Amniotic epithelial cell (primary cell): Measurements from ENCODE around the gene POU6F2.
"Not testable (repeated sequence)": the region's sequence is repeated elsewhere in the genome, so short reads cannot be mapped to it uniquely, and the experiment has no call there.

Source experiments
- DNase-seq: peaks from one replicate; pipeline ENCODE4 v3.0.0-alpha.2; 2010; ENCODE audit warnings: low read depth

The POU6F2 gene

DNA sequence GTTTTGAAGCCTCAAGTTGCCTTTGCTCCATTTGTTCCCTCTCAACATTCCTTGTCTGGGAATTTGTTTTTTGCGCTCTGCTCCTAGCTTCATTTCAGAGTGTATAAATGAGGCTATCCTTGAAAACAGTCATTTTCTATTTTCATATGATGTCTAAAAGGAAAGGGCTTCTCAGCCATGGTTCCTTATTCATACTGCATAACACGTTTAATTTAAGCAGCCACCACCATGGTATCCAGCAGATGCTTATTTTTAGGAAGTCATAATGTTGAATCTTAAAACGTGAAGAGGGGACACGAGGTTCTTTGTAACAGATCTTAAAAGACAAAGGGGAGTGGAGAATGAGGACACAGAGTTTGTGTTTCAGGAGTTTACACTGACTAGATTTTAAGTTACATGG lies 14.5 kb downstream of the POU6F2 start:
- no peak for DNase-seq

DNA sequence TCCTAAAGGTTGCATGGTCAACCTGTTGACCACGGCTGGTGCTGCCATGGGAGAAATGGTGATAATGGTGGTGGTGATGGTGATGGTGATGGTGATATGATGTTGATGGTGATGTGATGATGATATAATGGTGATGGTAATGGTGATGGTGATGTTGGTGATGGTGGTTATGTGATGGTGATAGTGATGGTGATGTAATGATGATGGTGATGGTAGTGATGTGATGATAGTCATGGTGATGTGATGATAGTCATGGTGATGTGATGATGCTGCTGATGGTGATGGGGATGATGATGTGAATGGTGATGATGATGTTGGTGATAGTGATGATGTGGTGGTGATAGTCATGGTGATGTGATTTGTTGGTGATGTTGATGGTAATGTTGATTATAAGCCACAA lies 23.9 kb downstream of the POU6F2 start:
- DNase-seq = no peak

DNA sequence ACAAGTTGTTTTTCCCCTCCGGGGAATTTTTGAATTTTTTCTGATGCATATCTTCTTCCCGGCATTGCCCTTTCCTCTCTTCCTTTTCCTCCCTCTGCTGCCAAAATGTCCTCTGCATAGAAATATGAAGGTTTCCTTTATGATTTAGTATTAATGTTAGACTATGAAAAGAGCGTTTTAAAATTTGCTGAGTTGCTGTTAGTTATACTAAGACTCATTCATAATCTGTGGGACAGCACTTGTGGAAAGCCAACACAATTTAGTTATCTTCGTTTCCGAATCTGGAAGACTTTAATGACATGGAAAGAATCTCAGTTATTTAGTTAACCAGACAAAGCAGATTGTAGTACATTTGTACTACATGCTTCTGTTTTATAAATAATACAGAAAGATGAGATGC lies 25.0 kb downstream of the POU6F2 start:
- no peak for DNase-seq

DNA sequence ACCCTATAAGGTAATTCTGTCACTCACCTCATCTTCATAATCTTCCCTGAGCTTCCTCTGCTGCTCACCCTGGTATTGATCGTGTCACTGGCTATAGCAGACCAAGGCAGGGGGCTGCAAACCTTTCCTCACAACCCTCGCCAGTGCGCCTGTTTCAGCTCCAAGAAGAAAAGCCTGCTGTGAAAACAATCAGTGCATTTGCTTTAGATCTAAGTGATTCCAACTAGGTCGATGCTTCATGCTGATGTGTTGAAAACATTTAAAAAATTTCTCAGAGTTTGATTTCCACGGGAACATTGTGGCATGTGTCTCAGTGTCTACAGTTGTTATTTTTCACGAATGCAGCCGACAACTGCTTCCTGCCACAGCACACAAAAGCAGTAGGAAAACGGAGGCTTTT lies 27.3 kb downstream of the POU6F2 start:
- no peak for DNase-seq

DNA sequence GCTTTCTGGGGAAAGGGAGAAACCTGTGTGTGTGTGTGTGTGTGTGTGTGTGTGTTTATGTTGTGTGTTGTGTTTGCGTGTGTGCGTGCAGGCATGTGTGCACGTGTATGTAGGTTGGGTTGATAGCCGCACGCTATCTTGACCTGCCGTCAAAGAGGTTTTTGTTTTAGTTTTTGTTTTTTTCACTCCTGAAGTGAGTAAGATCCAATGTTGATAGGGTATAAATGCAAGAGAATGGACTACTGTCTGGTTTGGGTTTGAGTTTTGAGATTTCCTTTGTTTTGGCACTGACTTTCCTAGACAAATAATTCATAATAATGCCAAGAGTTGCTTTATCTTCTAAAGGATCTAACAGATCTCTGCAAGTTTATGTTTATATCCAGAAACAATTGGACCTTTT lies 27.8 kb downstream of the POU6F2 start:
- DNase-seq = no peak

DNA sequence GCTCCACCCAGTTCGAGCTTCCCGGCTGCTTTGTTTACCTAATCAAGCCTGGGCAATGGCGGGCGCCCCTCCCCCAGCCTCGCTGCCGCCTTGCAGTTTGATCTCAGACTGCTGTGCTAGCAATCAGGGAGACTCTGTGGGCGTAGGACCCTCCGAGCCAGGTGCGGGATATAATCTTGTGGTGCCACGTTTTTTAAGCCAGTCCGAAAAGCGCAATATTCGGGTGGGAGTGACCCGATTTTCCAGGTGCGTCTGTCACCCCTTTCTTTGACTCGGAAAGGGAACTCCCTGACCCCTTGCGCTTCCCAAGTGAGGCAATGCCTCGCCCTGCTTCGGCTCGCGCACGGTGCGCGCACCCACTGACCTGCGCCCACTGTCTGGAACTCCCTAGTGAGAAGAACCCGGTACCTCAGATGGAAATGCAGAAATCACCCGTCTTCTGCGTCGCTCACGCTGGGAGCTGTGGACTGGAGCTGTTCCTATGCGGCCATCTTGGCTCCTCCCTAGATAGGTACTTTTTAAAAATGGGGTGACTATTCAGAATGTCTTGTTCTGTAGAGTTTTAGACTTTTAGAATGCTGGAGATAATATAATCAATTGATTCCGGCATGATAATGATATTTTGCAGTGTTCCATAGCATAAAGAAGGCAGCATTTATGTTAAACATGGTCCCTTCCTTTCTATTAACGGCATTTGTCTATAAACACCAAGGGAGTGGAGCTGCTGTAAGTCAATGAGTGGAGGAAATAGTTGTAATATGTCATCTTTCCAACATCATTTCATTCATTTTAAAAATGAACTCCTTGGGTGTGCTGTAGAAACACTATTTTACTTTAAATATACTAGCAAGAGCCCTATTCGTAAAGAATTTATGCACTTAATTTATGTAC lies 35.6 kb downstream of the POU6F2 start:
- DNase-seq = not testable (repeated sequence)

DNA sequence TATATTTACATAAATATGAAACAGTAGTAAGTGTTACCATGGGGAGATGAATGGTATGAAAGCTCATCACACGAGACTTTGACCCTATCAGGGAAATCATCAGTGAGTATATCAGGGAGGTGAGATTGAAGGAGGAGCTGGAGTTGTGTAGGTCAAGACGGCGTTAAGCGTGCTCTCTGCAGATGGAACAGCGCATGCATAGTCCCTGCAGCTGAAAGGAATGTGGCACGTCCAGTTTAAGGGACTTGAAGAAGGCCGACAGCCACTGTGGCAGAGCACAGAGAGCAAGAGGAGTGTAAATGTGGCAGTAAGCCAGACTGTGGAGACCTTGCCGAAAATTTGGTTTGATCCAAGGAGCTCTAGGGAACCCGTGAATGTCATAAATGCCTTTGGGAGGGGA lies 38.9 kb downstream of the POU6F2 start:
- DNase-seq = no peak

DNA sequence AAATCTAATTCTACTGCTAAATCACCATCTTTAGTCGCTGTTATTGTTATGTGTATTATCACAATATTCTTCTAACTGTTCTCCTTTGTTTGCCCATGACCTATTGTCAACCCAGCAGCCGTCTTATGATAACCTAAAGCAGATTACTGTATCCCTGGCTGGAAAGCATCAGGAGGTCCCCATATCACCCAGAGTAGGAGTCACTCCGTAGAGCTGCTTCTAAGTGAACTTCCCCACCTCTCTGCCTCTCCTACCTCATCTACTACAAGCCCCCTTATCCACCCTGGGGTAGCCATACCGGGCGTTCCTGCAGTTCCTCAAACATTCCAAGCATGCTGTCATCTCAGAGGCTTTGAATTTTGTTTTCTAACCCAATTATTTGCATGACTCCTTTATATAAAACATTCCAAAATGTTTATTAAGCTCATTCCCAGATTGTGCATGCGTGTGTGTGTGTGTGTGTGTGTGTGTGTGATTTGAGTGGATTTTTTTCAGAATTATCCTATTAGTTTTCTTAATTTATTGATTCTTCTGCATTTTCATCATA lies 39.7 kb downstream of the POU6F2 start:
- no peak for DNase-seq

DNA sequence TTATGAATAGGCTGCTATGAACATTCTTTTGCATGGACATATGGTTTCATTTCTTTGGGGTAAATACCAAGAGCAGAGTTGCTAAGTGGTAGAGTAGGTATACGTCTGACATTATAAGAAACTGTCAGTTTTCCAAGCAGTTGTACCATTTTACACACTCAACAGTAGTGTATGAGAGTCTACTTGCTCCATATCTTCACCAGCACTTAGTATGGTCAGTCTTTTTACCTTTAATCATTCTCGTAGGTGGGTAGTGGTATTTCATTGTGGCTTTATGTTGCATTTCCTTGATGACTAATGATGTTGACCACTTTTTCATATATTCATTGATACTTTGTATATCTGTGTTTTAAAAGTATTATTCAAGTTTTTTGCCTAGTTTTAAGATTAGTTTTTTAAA lies 45.1 kb downstream of the POU6F2 start:
- no peak for DNase-seq

DNA sequence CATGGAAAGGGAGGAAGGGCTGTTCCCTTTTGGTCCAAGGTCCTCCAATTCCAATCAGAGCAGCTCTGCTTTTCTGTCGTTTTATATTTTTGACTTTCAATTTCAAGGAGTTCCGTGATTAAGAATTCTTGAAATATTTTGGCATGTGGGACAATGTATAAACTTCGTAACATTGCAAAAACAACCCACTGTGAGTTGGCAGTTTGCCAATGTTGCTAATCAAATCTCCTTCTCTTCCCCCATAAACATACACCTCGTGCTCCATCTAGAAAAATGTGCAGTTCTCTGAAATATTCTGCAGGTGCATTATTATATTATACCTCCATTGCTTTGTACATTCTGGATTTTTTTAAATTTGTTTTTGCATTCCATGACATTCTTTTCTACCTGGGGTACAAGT lies 49.8 kb downstream of the POU6F2 start:
- DNase-seq = no peak

DNA sequence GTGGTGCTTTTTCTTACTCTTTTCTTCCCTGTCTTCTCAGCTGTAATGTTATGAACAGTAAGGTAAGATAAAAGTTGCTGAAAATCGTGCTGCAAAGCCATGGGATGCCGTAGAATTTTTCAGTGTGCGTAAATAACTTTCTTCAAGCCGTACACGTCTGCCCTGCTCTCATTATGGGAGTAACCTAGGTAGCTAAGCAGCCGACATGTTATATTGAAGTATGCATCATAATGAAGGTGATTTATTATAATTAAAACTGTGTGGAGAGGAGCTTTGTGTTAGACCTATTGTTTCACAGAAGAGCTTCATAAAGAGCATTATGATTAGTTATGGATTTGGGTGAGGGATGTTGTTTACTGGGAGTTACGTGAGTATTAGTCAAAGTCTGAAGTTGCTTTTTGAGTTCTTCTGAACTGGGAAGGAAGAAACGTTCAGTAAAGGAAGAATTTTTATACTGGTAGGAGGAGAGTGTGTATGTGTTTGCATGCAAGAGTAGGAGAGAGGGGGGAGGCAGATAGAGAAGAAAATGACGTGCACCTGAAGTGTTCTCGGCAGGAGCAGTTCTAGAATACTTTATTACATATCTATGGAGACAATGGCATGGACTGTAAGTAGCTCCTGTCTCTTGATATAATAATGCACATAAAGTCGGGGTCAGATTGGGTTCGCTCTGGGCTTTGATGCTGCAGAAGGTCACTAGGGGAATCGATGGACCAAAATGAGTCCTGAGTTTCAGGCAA lies 56.3 kb downstream of the POU6F2 start:
- no peak for DNase-seq

DNA sequence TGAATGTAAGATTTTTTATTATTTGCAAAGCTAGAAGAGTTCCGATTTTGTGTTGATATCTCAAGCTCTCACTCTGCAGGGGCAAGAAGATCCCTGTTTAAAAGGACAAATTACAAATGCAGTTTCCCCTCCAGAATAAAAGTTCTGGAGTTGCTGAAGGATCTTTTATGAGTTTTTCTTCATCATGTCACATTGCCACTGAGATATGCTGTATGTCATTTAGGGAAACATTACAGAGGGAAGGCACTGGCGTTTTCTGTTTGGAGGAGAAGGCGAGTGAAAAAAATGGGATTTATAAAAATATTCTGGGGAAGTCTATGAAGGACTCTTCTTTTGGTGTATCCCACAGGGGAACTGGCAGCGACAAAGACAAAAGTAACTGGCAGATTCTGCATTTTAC lies 57.4 kb downstream of the POU6F2 start:
- no peak for DNase-seq

DNA sequence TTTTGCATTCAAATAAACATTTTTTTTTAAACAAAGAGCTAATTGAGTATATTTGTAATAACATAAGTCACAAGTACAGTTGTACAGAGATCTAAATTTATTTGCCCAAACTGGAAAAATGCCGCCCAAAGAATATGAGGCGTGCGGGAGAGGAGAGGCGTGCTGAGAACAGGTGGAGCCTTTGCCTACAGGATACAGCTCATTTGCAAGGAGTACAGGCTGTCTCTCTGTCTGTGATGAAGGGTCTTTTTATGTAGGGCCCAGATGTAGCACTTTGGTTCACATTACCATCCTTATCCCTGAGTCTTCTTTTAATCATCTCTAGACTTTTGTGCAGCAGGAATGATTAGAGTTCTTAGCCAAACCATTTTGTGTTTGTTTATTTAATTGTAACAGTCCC lies 58.2 kb downstream of the POU6F2 start:
- no peak for DNase-seq

DNA sequence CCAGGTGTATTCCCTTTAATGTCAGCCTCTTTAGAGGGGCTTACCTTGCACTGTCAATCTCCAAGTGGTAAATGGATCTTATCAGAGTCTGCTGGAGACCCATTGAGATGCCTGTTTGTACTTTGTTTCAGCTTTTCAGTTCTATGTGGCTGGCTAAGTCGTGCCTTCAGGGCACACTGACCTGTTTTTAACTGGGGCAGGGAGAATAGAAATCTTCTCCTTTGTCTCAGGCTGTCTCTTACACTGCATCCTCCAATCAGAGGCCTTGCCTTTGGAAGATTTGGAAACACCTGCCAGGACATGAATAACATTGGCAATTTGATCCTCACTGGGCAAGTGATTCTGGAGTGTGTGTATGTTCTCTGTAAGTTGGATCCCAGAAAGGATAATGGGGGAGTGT lies 65.0 kb downstream of the POU6F2 start:
- no peak for DNase-seq

DNA sequence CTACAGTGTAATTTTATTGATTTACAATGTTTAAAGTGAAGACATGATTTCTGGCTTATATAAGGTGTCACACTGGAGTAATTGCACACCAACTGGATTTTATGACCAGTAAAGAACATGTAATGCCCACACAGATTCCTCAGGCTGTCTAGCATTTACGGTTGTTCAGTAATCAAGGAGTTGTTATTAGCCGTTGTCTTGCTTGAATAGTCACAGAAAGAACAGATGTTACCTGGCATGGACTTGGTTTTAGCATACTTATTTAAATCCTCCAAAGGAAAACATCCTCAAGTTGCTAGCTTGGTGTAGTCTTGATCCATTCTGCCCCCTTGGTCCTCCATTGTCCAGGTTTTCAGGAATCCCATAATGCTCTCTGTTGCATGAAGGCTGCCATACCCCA lies 65.8 kb downstream of the POU6F2 start:
- no peak for DNase-seq

DNA sequence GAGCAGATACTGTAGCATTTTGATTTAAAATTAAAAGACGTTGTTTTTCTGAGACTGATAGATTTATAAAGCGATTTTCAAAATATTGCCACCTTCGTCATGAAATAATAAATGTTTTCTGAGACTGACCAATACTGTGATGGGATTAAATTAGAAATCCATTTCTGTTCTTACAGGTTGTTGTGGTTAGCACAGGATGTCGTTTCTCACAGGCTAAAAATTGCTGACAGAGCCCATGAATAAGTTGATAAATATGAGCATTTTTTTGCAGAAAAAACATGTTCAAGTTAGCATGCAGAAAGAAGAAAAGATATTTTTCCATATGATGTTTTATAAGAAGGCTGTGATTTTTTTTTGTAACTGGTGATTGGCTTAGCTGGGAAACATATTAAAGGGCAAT lies 66.8 kb downstream of the POU6F2 start:
- no peak for DNase-seq

DNA sequence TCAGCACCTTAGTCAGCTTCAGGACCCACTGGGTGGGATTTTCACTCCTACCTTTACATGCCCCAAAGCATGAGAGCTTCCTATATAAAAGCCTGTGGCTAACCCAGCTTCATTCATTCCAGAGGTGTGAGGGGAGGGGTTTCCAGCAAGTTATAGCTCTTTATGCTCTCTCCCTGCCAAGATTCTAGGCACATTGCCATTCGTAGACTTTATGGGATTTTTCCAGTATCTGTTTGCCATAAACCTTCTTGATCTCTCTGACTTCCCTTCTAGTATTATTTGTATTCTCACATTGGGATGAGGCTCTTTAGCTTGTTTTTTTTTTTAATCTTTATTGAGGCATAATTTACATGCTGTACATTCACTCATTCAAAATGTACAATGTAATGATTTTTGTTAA lies 67.5 kb downstream of the POU6F2 start:
- no peak for DNase-seq

DNA sequence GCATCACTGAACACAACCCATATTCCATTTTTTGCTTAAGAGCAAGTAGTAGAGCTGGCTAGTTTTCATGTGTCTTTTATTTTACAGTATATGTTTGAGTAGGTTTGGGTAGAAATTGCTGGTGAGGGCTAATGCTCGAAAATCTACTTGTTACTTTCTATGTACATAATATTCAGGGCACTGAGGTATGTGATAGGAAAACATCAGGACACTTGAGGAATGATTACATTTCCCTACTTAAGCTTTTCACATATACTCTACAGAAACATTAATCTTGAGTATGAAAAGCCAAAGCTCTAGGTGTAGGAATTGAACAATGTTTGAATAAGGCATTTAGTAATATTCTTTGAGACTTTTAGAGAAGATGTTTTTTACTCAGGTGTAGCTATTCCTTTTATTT lies 73.6 kb downstream of the POU6F2 start:
- DNase-seq = no peak

DNA sequence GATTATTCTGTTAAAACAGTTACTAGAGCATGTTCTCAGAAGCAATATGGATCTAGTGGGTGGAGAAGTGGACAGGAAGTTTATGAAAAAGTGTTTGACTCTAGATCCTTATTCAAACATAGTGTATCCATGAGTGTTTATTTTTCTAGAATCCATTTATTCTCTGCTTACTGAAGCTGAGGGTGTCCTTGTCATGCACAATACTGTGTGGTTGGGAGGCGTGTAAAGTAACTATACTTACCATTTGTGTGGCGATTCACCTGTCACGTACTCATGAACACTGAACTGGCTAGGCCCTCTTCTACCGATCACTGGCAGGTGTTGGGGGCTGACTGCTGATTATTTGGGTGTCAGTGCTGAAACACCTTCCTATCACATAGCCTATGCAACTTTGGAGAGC lies 74.0 kb downstream of the POU6F2 start:
- DNase-seq = no peak

DNA sequence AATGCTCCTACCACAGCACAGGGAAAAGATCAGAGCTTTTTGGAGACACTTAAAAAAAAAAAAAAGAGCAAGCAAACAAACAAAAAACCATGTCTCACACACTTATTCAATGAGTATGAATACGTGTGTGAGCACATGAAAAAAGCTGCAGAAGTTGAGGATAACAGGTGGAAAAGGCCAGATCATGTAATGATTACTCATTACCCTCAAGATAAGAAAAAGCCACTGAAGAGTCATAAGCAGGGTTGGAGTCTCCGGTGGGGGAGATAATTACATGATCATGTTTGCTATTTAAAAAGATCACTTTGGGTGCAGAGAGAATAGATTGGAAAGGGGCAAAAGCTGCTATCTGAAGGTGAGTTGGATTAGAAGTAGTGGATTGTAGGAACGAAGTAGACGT lies 77.0 kb downstream of the POU6F2 start:
- no peak for DNase-seq

DNA sequence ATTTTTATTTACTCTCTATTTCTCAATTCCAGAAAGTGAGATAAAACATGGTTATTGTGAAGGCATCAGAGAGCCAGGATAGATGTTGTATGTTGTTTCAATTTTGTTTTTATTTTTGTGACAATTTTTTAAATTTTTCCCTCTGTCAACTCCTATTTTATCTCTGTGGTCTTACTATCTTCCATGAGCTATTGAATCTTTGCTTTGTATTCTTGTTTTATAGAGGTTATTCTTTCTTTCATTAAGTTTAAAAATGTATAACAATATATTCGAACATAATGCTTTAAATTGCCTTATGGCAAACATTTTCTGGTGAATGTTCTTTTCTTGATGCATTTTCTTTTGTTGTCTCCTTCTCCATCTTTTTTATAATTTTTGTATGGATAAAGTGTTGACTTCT lies 78.4 kb downstream of the POU6F2 start:
- no peak for DNase-seq

DNA sequence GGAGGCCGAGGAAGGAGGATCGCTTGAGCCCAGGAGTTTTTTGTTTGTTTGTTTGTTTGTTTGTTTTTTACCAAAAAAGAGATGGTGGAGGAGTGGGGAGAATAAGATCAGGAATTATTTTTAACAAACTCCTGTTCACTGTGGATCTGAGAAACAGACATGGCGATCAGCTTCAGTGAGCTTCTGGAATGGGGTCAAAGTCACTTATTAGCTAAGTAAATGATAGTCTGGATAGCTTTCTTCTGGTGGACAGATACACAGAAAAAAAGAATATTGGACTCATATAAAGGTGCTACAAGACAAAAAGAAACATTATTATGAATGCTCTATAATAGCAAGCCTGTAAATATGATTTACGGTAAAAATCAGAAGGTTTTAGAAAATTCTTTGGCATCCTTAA lies 85.1 kb downstream of the POU6F2 start:
- no peak for DNase-seq

DNA sequence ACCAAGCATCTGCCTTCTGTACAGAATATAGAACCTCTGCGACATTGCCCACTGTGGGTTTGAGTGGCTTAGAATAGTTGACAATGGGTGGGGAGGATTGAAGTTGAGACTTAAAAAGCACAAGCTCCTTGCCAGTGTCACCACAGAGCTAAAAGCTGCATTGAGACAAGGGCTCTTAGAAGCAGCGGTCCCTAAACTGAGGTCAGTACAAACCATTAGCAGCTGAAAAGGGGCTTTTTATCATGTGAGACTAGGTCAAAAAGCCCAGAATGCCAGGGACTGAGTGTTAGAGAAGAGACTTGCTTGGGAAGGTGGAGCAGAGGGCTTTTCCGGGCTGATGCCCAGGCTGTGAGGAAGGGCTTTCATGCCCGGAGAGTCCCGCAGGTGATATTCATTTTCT lies 91.3 kb downstream of the POU6F2 start:
- no peak for DNase-seq
